GM18873 (cell line): ENCODE data around the gene ZNF697.
"Not testable (repeated sequence)": the region's sequence is repeated elsewhere in the genome, so short reads cannot be mapped to it uniquely, and the experiment has no call there.

ENCODE experiments used
- ATAC-seq: cut with Tn5 transposase; IDR thresholded peaks from one replicate; pipeline ENCODE4 v1.9.1; 2021; ENCODE audit warnings: mild to moderate bottlenecking, moderate library complexity, moderate number of reproducible peaks; ENCODE audit not compliant: unreplicated experiment, low FRiP score

ZNF697 gene

DNA sequence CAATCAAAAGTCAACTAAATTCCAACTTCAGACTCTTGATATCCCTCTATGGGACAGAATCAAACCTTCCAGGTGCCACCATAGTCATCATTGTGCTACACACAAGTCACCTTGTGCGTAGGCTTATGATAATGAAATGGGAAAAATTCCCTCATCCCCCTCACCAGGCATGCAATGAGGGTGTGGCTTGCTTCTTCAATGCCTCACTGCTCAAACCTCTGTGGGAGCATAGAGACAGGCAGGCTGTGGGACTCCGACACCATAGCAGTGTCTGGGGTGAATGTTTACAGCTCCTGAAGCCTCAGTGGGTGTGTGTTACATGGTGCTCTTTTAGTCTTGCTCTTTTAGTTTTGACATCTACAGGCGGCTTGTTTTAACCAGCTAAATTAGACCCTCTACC is 42.4 kb downstream of the ZNF697 start:
- no peak for ATAC-seq

- not testable (repeated sequence) for ATAC-seq
Observed at GRCh38 chr1:119605080-119605479, 43.0 kb downstream of the ZNF697 start.

- ATAC-seq: no peak
Observed at GRCh38 chr1:119603695-119604094, 44.4 kb downstream of the ZNF697 start.

- not testable (repeated sequence) for ATAC-seq
Observed at GRCh38 chr1:119603241-119603640, 44.8 kb downstream of the ZNF697 start.

- not testable (repeated sequence) for ATAC-seq
Observed at GRCh38 chr1:119602789-119603188, 45.3 kb downstream of the ZNF697 start.

DNA sequence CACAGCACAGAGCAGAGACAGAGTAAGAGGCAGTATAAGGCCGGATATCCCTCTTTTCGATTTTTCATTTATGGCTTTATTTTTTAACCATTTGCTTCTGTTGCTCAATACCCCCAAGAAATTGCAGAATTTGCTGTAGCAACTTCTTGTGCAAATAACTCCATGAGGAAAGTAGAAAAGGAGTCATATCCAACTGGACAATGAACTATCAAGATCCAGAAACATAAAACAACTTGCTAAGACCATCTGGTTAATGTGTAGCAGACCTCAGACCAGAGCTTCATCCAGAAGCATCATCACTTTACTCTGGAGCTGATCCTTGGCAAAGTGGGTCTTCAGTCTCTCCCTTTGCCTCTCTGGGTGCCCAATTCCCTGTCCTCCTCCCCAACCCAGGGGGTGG is 45.9 kb downstream of the ZNF697 start:
- no peak for ATAC-seq

GRCh38 chr1:119600976-119601375 is 47.1 kb downstream of the ZNF697 start:
- ATAC-seq: no peak

DNA sequence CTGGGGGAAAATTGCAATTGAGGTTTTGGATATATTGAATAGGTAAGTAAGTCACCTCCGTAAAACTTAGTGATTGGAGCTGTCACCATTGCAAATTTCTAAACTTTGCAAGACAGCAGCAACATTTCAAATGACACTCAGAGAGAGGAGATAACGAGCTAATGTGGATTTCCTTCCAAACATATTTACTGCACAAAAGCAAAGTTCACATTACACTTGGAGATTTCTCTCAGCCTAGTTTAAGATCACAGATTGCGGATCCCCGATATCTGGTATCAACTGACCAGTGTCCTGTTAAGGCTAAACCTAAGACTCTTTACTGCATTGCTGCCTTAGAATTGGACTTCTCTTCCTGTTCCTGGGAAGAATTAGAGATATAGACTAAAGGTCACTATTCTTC is 47.5 kb downstream of the ZNF697 start:
- ATAC-seq: no peak

- ATAC-seq: no peak
Observed at GRCh38 chr1:119595606-119596005, 52.5 kb downstream of the ZNF697 start.

- ATAC-seq: no peak
Observed at GRCh38 chr1:119595168-119595567, 52.9 kb downstream of the ZNF697 start.

- ATAC-seq: no peak
Observed at GRCh38 chr1:119594376-119594775, 53.7 kb downstream of the ZNF697 start.

- ATAC-seq: no peak
Observed at GRCh38 chr1:119593805-119594204, 54.3 kb downstream of the ZNF697 start.

DNA sequence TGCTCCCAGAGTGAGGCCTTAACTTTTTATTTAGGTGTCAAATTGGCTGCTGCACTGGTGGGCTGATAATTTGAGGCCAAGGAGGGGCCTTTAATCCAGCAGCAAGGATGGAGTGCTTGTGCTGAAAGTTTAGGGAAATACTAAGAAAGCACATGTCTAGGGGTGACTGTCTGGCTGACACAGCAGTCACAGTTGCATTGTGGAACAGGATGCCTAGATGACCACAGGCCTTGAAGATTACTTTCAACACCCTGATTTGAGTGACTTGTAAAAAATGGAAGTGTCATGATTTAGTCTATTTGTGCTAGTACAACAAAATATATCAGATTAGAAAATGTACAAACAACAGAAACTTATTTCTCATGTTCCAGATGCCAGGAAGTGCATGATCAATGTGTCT is 57.7 kb downstream of the ZNF697 start:
- no peak for ATAC-seq

- no peak for ATAC-seq
Observed at GRCh38 chr1:119588621-119589020, 59.4 kb downstream of the ZNF697 start.

GRCh38 chr1:119587341-119587740 is 60.7 kb downstream of the ZNF697 start:
- no peak for ATAC-seq

GRCh38 chr1:119585801-119586200 is 62.3 kb downstream of the ZNF697 start:
- not testable (repeated sequence) for ATAC-seq

GRCh38 chr1:119582801-119583200 is 65.3 kb downstream of the ZNF697 start:
- ATAC-seq: no peak

GRCh38 chr1:119581076-119581475 is 67.0 kb downstream of the ZNF697 start:
- not testable (repeated sequence) for ATAC-seq

GRCh38 chr1:119573886-119574285 is 74.2 kb downstream of the ZNF697 start:
- ATAC-seq: no peak

DNA sequence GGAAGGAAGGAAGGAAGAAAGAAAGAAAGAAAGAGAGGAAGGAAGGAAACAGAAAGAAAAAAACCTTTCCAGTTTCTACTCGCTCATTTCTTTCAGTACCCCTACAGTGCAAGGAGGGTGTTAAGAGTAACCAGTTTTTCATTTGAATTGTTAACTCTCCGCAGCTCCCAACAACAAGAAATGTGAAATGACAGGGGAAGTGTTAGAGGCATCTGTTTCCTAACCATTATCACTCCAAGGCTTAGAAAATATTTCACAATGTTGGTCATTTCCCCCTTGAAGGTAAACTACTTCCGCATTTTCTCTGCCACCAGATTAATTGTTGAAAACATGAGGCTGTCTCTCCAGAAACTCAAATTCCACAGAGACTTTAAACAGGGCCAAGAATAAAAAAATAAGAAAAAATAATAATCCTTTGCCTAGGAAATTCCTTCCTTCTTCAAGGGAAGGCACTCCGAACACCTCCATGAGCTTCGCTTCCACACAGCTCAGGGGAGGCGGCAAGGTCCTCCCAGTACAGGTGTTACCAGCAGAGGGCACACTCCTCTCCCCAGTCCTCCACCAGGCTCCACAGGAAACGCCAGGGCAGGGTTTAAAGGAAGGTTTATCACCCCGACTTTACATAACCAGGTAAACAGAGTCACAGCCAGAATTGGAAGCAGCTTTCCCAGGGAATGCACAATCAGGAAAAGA is 78.0 kb downstream of the ZNF697 start:
- not testable (repeated sequence) for ATAC-seq
